CD8-positive, alpha-beta memory T cell (primary cell): ENCODE data around the gene AP4S1. TPM values are rescaled to one million over a fixed set of nuclear protein-coding genes. Genes with fewer than 3 reads are reported as not detected.

Source experiments
- polyA plus RNA-seq: library from polyadenylated mRNA; unstranded; fragments of 300-500 nt; fragmentation: Illumina TruSeq; gene quantifications from one replicate; pipeline ENCODE4 v1.2.3, GENCODE V29; 2021
- total RNA-seq, 2 experiments: library from RNA; stranded (reverse); gene quantifications; one replicate each; pipeline ENCODE4 v1.2.3, GENCODE V29; 2021

AP4S1 gene
- total and polyA plus RNA-seq, 3 experiments from 2014 or later: 7.1 to 10.8 (median 9.9) TPM

Other genes starting within 250 kb of the AP4S1 start
- 1 to 10 TPM; 1.4 to 1.9 TPM for gene COCH, start 151.1 kb upstream of the AP4S1 start, total RNA-seq
- gene COCH, start 151.1 kb upstream of the AP4S1 start, polyA plus RNA-seq: 0.33 TPM
- 10 to 100 TPM; 20.0 to 20.9 TPM for gene STRN3, start 730 bp downstream of the AP4S1 start, total RNA-seq
- 4.0 TPM for gene STRN3, start 730 bp downstream of the AP4S1 start, polyA plus RNA-seq
- 100 to 1,000 TPM; 101 to 112 TPM for gene HECTD1, start 182.1 kb downstream of the AP4S1 start, total RNA-seq
- 33.6 TPM for gene HECTD1, start 182.1 kb downstream of the AP4S1 start, polyA plus RNA-seq